ENCODE measurements around the gene MAP3K1. TPM values are rescaled to one million over a fixed set of nuclear protein-coding genes. Genes with fewer than 3 reads are reported as not detected.

MAP3K1 gene
- total RNA-seq, 1 donor from 2014 or later, result 16.5 TPM

GRCh38 chr5:56900395-56900794 lies 85.0 kb downstream of the MAP3K1 start:
- no peak for DNase-seq (ENCODE audit: low spot score)

GRCh38 chr5:56900858-56901578 lies 85.7 kb downstream of the MAP3K1 start:
- DNase-seq (ENCODE audit: low spot score), result no peak

- DNase-seq (ENCODE audit: low spot score), result no peak
Observed at GRCh38 chr5:56908942-56909293, 93.6 kb downstream of the MAP3K1 start.

GRCh38 chr5:56909294-56910209 lies 94.2 kb downstream of the MAP3K1 start, which contains the start of gene SETD9:
TSS of gene SETD9 (plus strand) at chr5:56909596. CDS start at chr5:56909646, 50 bp downstream.
- DNase-seq (ENCODE audit: low spot score), result peak; percentile 99

- DNase-seq (ENCODE audit: low spot score), result no peak
Observed at GRCh38 chr5:56910210-56910965, 95.0 kb downstream of the MAP3K1 start.

GRCh38 chr5:56913766-56914165 lies 98.4 kb downstream of the MAP3K1 start:
- no peak for DNase-seq (ENCODE audit: low spot score)

- no peak for DNase-seq (ENCODE audit: low spot score)
Observed at GRCh38 chr5:56914678-56915077, 99.3 kb downstream of the MAP3K1 start.

GRCh38 chr5:56917534-56917933 lies 102.2 kb downstream of the MAP3K1 start:
- DNase-seq (ENCODE audit: low spot score), result no peak

GRCh38 chr5:56918054-56918453 lies 102.7 kb downstream of the MAP3K1 start:
- DNase-seq (ENCODE audit: low spot score), result no peak

GRCh38 chr5:56919942-56920662 lies 104.8 kb downstream of the MAP3K1 start:
- no peak for DNase-seq (ENCODE audit: low spot score)

- DNase-seq (ENCODE audit: low spot score), result no peak
Observed at GRCh38 chr5:56922922-56923321, 107.6 kb downstream of the MAP3K1 start.

GRCh38 chr5:56934325-56934724 lies 119.0 kb downstream of the MAP3K1 start:
- no peak for DNase-seq (ENCODE audit: low spot score)

- DNase-seq (ENCODE audit: low spot score), result no peak
Observed at GRCh38 chr5:56938858-56939257, 123.5 kb downstream of the MAP3K1 start.

GRCh38 chr5:56941981-56942380 lies 126.6 kb downstream of the MAP3K1 start:
- DNase-seq (ENCODE audit: low spot score), result no peak

Other genes starting within 250 kb of the MAP3K1 start
- gene SETD9, start 94.0 kb downstream of the MAP3K1 start, total RNA-seq, result 11.9 TPM
- gene MIER3, start 136.6 kb downstream of the MAP3K1 start, total RNA-seq, result 19.6 TPM

Measured in mesenteric fat pad (tissue), 1 donor.